HCT116 (cell line): ENCODE results near the gene PROM2. TPM values are rescaled to one million over a fixed set of nuclear protein-coding genes. Genes with fewer than 3 reads are reported as not detected.

ENCODE experiments used
- ATAC-seq: fragments of 200-7000 bp; cut with Tn5 transposase; 2 replicates; pipeline ENCODE4 v1.9.1; 2020; ENCODE audit warnings: mild to moderate bottlenecking, moderate library complexity
- BruUV-seq: library from RNA; stranded (reverse); fragments of 400-500 nt; replicated peaks from 2 replicates; lab custom pipeline; 2021; lab: Mats Ljungman, UMichigan
- CTCF ChIA-PET: fragments of 300-600 bp; sonication (Branson Sonifier 250); formaldehyde crosslinking; loops from one replicate; lab custom pipeline; 2021; ENCODE audit warnings: antibody characterized with exemption; lab: Charles Lee
- POLR2A ChIA-PET: fragments of 300-600, 350-600 bp; sonication (Branson Sonifier 250); formaldehyde crosslinking; loops from one replicate; lab custom pipeline; 2021; ENCODE audit warnings: antibody characterized with exemption; lab: Charles Lee
- RAD21 ChIA-PET, 2 experiments: fragments of 300-600 bp; sonication (Branson Sonifier 250); formaldehyde crosslinking; loops; one replicate each; lab custom pipeline; 2023; ENCODE audit warnings: low total read pairs in 2 of 2; ENCODE audit not compliant: uncharacterized antibody in 2 of 2, unreplicated experiment in 2 of 2, low non-redundant PET in 1 of 2; lab: Charles Lee
- DNase-seq: peaks from one replicate; pipeline ENCODE4 v3.0.0-alpha.2; 2010; ENCODE audit warnings: low read depth, low spot score
- H2AFZ ChIP-seq: fragments of 200-600 bp; shearing (Covaris generic), sonication (generic); 2 replicates; pipeline ENCODE4 v1.6.1; 2017; ENCODE audit warnings: low read depth, mixed run types, mixed read lengths, antibody characterized with exemption, low read length; ENCODE audit not compliant: poor library complexity, severe bottlenecking
- H3K27ac ChIP-seq: 2 replicates; pipeline ENCODE4 v1.5.1; 2012; ENCODE audit warnings: low read depth, low read length
- H3K27me3 ChIP-seq: fragments of 200-600 bp; sonication (generic); 2 replicates; pipeline ENCODE4 v1.6.1; 2016; ENCODE audit warnings: mixed run types, low read length, mixed read lengths; ENCODE audit not compliant: insufficient read depth
- H3K36me3 ChIP-seq, 2 experiments: fragments of 200-500 bp in 1 of 2; fragments of 200-600 bp in 1 of 2; sonication (Bioruptor generic) in 1 of 2; sonication (generic) in 1 of 2; 2 replicates each; pipeline versions ENCODE4 v1.5.1 to v1.6.1; 2014 to 2016; ENCODE audit warnings: low read length in 2 of 2, inconsistent platforms in 1 of 2, mixed read lengths in 1 of 2, mixed run types in 1 of 2; ENCODE audit not compliant: insufficient read depth in 2 of 2, control insufficient read depth in 1 of 2
- H3K4me1 ChIP-seq, 2 experiments: fragments of 200-600 bp in 1 of 2; sonication (generic) in 1 of 2; 2 replicates each; pipeline versions ENCODE4 v1.5.1 to v1.6.1; 2012 to 2017; ENCODE audit warnings: low read length in 2 of 2, inconsistent platforms in 1 of 2, mild to moderate bottlenecking in 1 of 2, mixed read lengths in 1 of 2, mixed run types in 1 of 2, moderate library complexity in 1 of 2; ENCODE audit not compliant: insufficient read depth in 2 of 2, control insufficient read depth in 1 of 2
- H3K4me2 ChIP-seq: fragments of 200-600 bp; sonication (generic); 2 replicates; pipeline ENCODE4 v1.6.1; 2017; ENCODE audit warnings: mixed run types, low read length, mixed read lengths
- H3K4me3 ChIP-seq, 2 experiments: fragments of 200-600 bp in 1 of 2; sonication (generic) in 1 of 2; replicated peaks in 1 of 2; 2 replicates each; pipeline ENCODE4 v1.5.1; 2011 to 2016; ENCODE audit warnings: low read length in 2 of 2, control low read depth in 1 of 2, low read depth in 1 of 2, mild to moderate bottlenecking in 1 of 2, mixed read lengths in 1 of 2, mixed run types in 1 of 2
- H3K79me2 ChIP-seq: fragments of 200-600 bp; sonication (generic); 2 replicates; pipeline ENCODE4 v1.6.1; 2017; ENCODE audit warnings: mild to moderate bottlenecking, mixed run types, low read length, moderate library complexity, mixed read lengths; ENCODE audit not compliant: insufficient read depth
- H3K9ac ChIP-seq: fragments of 200-600 bp; sonication (generic); 2 replicates; pipeline ENCODE4 v1.6.1; 2016; ENCODE audit warnings: low read length, mixed read lengths
- H3K9me2 ChIP-seq: fragments of 200-600 bp; sonication (generic), shearing (Covaris generic); 2 replicates; pipeline ENCODE4 v1.6.1; 2017; ENCODE audit warnings: mixed run types, mild to moderate bottlenecking, moderate library complexity; ENCODE audit not compliant: insufficient read depth
- H3K9me3 ChIP-seq, 2 experiments: fragments of 200-500 bp in 1 of 2; fragments of 200-600 bp in 1 of 2; sonication (Bioruptor generic) in 1 of 2; sonication (generic) in 1 of 2; 2 replicates each; pipeline ENCODE4 v1.6.1; 2014 to 2017; ENCODE audit warnings: low read length in 2 of 2, mixed read lengths in 2 of 2, inconsistent platforms in 1 of 2, low read depth in 1 of 2, mild to moderate bottlenecking in 1 of 2, mixed run types in 1 of 2, moderate library complexity in 1 of 2; ENCODE audit not compliant: control insufficient read depth in 1 of 2, insufficient read depth in 1 of 2
- H4K20me1 ChIP-seq: fragments of 200-600 bp; sonication (generic), shearing (Covaris generic); 2 replicates; pipeline ENCODE4 v1.6.1; 2017; ENCODE audit warnings: mixed run types, mild to moderate bottlenecking, moderate library complexity; ENCODE audit not compliant: insufficient read depth
- CBX3 ChIP-seq: IDR thresholded peaks from 2 replicates; pipeline ENCODE4 v1.6.1; 2012; ENCODE audit warnings: low read depth
- CTCF ChIP-seq, 3 experiments: fragments of 200-600 bp in 1 of 3; sonication (generic) in 1 of 3; IDR thresholded peaks in 2 of 3; conservative IDR thresholded peaks in 1 of 3; 2 replicates each; pipeline ENCODE4 v1.5.1; 2012 to 2017; ENCODE audit warnings: low read depth in 2 of 3, low read length in 2 of 3, antibody characterized with exemption in 1 of 3, borderline replicate concordance in 1 of 3, control low read depth in 1 of 3, mild to moderate bottlenecking in 1 of 3, mixed read lengths in 1 of 3, mixed run types in 1 of 3, moderate library complexity in 1 of 3; ENCODE audit not compliant: insufficient read depth in 1 of 3
- EZH2 ChIP-seq: fragments of 200-600 bp; sonication (generic); IDR thresholded peaks from 2 replicates; pipeline ENCODE4 v1.6.1; 2017; ENCODE audit warnings: antibody characterized with exemption, mixed run types
- POLR2A ChIP-seq: IDR thresholded peaks from 2 replicates; pipeline ENCODE4 v1.7.0; 2011; ENCODE audit warnings: borderline replicate concordance; ENCODE audit not compliant: insufficient read depth, insufficient read length; ENCODE audit errors: extremely low read depth
- SRF ChIP-seq: IDR thresholded peaks from 2 replicates; pipeline ENCODE4 v1.6.1; 2012; ENCODE audit warnings: low read depth
- TCF7L2 ChIP-seq: IDR thresholded peaks from 2 replicates; pipeline ENCODE4 v1.7.0; 2011; ENCODE audit warnings: borderline replicate concordance, inconsistent platforms; ENCODE audit not compliant: insufficient read depth, insufficient read length; ENCODE audit errors: extremely low read depth
- ZFX ChIP-seq: fragments of 450-650 bp; IDR thresholded peaks from 2 replicates; pipeline ENCODE4 v1.6.1; 2017
- intact Hi-C: fragments of 100-400 bp; cut with micrococcal nuclease; formaldehyde crosslinking; loops from 2 replicates; pipeline ENCODE4 v1.10.0; 2022
- total RNA-seq: library from RNA; stranded (reverse); gene quantifications from one replicate; pipeline ENCODE4 v1.2.1, GENCODE V29; 2021; ENCODE audit not compliant: unreplicated experiment
- TF ChIP-seq, protein P1 (sequence below): IDR thresholded peaks from 2 replicates; pipeline ENCODE4 v1.6.1; 2012; ENCODE audit warnings: low read depth
- TF ChIP-seq, protein P2 (sequence below): IDR thresholded peaks from 2 replicates; pipeline ENCODE4 v1.6.1; 2012
- TF ChIP-seq, protein P3 (sequence below): IDR thresholded peaks from 2 replicates; pipeline ENCODE4 v1.6.1; 2012

PROM2 gene
- total RNA-seq, 1 experiment from 2014 or later = 11.9 TPM

GRCh38 chr2:95325026-95325425, 50.8 kb downstream of the PROM2 start (continued):
- TF ChIP-seq, protein P1, sequence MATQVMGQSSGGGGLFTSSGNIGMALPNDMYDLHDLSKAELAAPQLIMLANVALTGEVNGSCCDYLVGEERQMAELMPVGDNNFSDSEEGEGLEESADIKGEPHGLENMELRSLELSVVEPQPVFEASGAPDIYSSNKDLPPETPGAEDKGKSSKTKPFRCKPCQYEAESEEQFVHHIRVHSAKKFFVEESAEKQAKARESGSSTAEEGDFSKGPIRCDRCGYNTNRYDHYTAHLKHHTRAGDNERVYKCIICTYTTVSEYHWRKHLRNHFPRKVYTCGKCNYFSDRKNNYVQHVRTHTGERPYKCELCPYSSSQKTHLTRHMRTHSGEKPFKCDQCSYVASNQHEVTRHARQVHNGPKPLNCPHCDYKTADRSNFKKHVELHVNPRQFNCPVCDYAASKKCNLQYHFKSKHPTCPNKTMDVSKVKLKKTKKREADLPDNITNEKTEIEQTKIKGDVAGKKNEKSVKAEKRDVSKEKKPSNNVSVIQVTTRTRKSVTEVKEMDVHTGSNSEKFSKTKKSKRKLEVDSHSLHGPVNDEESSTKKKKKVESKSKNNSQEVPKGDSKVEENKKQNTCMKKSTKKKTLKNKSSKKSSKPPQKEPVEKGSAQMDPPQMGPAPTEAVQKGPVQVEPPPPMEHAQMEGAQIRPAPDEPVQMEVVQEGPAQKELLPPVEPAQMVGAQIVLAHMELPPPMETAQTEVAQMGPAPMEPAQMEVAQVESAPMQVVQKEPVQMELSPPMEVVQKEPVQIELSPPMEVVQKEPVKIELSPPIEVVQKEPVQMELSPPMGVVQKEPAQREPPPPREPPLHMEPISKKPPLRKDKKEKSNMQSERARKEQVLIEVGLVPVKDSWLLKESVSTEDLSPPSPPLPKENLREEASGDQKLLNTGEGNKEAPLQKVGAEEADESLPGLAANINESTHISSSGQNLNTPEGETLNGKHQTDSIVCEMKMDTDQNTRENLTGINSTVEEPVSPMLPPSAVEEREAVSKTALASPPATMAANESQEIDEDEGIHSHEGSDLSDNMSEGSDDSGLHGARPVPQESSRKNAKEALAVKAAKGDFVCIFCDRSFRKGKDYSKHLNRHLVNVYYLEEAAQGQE = no peak
- TF ChIP-seq SRF = no peak
- TF ChIP-seq, protein P2, sequence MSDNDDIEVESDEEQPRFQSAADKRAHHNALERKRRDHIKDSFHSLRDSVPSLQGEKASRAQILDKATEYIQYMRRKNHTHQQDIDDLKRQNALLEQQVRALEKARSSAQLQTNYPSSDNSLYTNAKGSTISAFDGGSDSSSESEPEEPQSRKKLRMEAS = no peak
- TF ChIP-seq CBX3 = no peak

DNA sequence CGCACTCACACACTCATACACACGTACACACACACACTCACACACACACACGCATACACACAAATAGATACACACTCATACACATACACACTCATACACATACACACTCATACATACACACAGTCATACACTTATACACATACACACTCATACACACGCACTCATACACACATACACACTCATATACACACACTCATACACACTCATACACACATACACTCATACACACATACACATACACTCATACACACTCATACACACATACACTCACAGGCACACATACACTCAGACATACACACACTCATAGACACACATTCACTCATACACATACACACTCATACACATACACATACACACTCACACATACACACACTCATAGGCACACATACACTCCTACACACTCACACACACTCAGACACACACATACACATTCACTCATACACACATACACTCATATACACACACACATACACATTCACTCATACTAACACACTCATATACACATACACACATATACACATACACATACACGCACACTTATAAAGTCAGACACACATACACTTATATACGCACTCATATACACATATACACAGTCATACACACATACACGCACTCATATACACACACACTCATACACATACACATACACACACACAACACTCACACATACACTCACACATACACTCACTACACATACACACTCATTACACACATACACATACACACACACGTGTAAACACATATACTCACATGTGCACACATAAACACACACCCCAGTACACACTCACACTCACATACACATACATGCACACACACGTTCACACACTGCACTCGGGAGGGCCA, 51.6 kb downstream of the PROM2 start:
- Histone ChIP-seq H3K4me3 (no peak overlapping the region), H3K9ac (no peak overlapping the region), H4K20me1 (no peaks in the 10 kb centered on the region), H3K79me2 (no peaks in the 10 kb centered on the region), H3K36me3 (no peaks in the 10 kb centered on the region), H3K27me3 (no peaks in the 10 kb centered on the region), H3K4me2 (no peak overlapping the region), H3K27ac (no peak overlapping the region), H3K9me2 (no peaks in the 10 kb centered on the region), H3K9me3 (no peaks in the 10 kb centered on the region), H3K4me1 (peaks cover 7 to 13% of the 10 kb centered on the region in 2 experiments; a peak in 2 of 4 replicates), H2AFZ (no peak overlapping the region)
- BruUV-seq = no TSS peak
- ATAC-seq = no peak
- RAD21 ChIA-PET = no interaction called here
- intact Hi-C loops = no loop called here
- CTCF ChIA-PET = no interaction called here
- TF ChIP-seq ZFX (no peak), CTCF (IDR thresholded peaks at IDR 0.05 in 2 of 3, conservative IDR thresholded peaks at IDR 0.05 in 1 of 3; ENCODE audit: borderline replicate concordance in 1 of 3, insufficient read depth in 1 of 3, low read depth in 2 of 3, low read length in 2 of 3) (no peak), TCF7L2 (no peak), SRF (no peak), EZH2 (no peak), CBX3 (no peak), POLR2A (no peak)
- TF ChIP-seq, protein P1 = no peak
- TF ChIP-seq, protein P3, sequence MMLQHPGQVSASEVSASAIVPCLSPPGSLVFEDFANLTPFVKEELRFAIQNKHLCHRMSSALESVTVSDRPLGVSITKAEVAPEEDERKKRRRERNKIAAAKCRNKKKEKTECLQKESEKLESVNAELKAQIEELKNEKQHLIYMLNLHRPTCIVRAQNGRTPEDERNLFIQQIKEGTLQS = no peak
- POLR2A ChIA-PET = no interaction called here
- DNase-seq = no peak
